Bronchial epithelial cell (primary cell): ENCODE results near the gene TNFRSF4. TPM values are rescaled to one million over a fixed set of nuclear protein-coding genes. Genes with fewer than 3 reads are reported as not detected.

ENCODE experiments used
- DNase-seq: peaks from one replicate; pipeline ENCODE4 v3.0.0-alpha.2; 2010; ENCODE audit warnings: low read depth
- FAIRE-seq: peaks from 2 replicates; lab custom pipeline; 2011; peaks lifted over from hg19 to GRCh38; lab: Jason Lieb, UNC
- H3K27me3 ChIP-seq: 2 replicates; pipeline ENCODE4 v1.5.1; 2011; ENCODE audit warnings: low read length; ENCODE audit not compliant: control insufficient read depth, insufficient read depth
- H3K36me3 ChIP-seq: 2 replicates; pipeline ENCODE4 v1.5.1; 2011; ENCODE audit warnings: low read length; ENCODE audit not compliant: control insufficient read depth, insufficient read depth
- H3K4me3 ChIP-seq: 2 replicates; pipeline ENCODE4 v1.5.1; 2011; ENCODE audit warnings: mild to moderate bottlenecking, low read depth, low read length, control low read depth
- total RNA-seq: library from RNA; depleted of rRNA; stranded (reverse); fragments of >200 nt; gene quantifications from 2 replicates; pipeline ENCODE4 v1.2.1, GENCODE V29; 2014
- TF ChIP-seq, protein P1 (sequence below): IDR thresholded peaks from 2 replicates; pipeline ENCODE4 v1.5.1; 2011; ENCODE audit warnings: mild to moderate bottlenecking, moderate library complexity, low read length, control low read depth, inconsistent platforms; ENCODE audit not compliant: insufficient read depth, severe bottlenecking

Gene TNFRSF4
- total RNA-seq, 1 donor from 2014 or later = not detected

- TF ChIP-seq, protein P1, sequence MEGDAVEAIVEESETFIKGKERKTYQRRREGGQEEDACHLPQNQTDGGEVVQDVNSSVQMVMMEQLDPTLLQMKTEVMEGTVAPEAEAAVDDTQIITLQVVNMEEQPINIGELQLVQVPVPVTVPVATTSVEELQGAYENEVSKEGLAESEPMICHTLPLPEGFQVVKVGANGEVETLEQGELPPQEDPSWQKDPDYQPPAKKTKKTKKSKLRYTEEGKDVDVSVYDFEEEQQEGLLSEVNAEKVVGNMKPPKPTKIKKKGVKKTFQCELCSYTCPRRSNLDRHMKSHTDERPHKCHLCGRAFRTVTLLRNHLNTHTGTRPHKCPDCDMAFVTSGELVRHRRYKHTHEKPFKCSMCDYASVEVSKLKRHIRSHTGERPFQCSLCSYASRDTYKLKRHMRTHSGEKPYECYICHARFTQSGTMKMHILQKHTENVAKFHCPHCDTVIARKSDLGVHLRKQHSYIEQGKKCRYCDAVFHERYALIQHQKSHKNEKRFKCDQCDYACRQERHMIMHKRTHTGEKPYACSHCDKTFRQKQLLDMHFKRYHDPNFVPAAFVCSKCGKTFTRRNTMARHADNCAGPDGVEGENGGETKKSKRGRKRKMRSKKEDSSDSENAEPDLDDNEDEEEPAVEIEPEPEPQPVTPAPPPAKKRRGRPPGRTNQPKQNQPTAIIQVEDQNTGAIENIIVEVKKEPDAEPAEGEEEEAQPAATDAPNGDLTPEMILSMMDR = no peak
- H3K4me3 ChIP-seq = no peak overlapping the region
- no peak for DNase-seq
- no peak for FAIRE-seq
- H3K36me3 ChIP-seq = peaks cover 11% of the 10 kb centered on the region
- H3K27me3 ChIP-seq = no peaks in the 10 kb centered on the region
Observed at GRCh38 chr1:1166642-1167397, 47.1 kb downstream of the TNFRSF4 start.

- no peak for FAIRE-seq
- Histone ChIP-seq H3K4me3 (peak overlapping the region; percentile 57), H3K27me3 (no peaks in the 10 kb centered on the region), H3K36me3 (peaks cover 11% of the 10 kb centered on the region)
- TF ChIP-seq, protein P1 = no peak
- DNase-seq = no peak
Observed at GRCh38 chr1:1165900-1166421, 48.0 kb downstream of the TNFRSF4 start.

- H3K4me3 ChIP-seq = peak overlapping the region; percentile 57
- FAIRE-seq (no peak), DNase-seq (no peak)
- TF ChIP-seq, protein P1 = no peak
- no peaks in the 10 kb centered on the region for H3K27me3 ChIP-seq
- peaks cover 11% of the 10 kb centered on the region for H3K36me3 ChIP-seq
Observed at GRCh38 chr1:1165485-1165884, 48.5 kb downstream of the TNFRSF4 start.

DNA sequence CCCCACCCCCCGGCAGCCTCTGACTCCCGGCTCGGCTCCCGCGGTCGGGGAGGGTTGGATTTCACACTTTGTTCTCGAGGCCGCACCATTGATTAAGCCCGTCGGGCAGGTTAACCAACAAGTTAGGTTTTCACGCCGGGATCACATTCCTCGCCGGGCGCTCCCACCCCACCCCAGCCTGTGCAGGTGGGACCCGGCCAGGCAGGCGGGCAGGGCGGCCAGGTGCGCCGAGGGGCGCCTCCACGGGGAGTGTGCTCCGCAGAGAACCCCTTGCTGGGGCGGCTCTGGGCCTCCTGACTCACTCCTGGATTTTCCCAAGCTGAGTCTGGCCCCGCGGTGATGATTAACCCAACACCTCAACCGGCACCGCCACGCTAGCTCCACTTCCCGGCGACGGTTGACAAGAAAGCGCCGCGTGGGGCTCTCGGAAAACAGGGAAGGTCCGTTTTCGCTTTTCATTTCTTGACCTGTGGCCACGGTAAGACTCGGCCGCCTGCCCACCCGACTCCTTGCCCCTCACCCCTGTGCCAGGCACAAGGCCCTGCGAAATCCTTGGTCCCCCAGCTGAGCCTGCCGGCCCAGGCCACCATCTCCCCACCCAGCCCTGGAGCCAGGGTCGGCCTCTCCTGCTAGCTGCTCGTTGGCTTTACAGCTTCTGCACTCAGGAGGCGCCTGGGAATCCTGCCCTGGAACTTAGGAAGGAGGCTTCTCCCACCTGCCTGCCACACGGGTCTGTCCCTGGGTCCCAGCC lies 49.1 kb downstream of the TNFRSF4 start:
- TF ChIP-seq, protein P1 = no peak
- FAIRE-seq (no peak), DNase-seq (peak; percentile 82)
- peaks cover 9% of the 10 kb centered on the region for H3K36me3 ChIP-seq
- H3K4me3 ChIP-seq = peak overlapping the region; percentile 57
- no peaks in the 10 kb centered on the region for H3K27me3 ChIP-seq

DNA sequence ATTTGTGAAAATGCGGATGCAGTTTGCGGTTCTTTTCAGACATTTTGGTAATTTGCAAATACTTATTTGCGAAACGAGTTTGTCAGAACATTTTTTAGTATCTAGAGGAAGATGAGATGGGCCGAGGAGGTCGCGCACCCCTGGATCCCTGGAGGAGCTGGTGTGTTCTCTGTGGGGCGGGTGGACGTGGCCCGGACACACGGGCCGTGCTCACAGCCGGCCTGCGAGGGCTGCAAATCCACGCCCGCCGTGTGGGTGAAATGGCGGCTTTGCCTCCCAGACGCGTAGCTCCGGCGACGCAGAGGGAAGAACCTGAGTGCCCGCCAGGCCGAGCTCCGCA lies 49.6 kb downstream of the TNFRSF4 start:
- FAIRE-seq (no peak), DNase-seq (no peak)
- peak overlapping the region; percentile 57 for H3K4me3 ChIP-seq
- TF ChIP-seq, protein P1 = no peak
- no peaks in the 10 kb centered on the region for H3K27me3 ChIP-seq
- H3K36me3 ChIP-seq = peaks cover 6% of the 10 kb centered on the region
